ENCODE results near the gene TMEM207. TPM values are rescaled to one million over a fixed set of nuclear protein-coding genes. Genes with fewer than 3 reads are reported as not detected.

Gene TMEM207
- total and polyA plus RNA-seq, 4 donors: not detected

DNA sequence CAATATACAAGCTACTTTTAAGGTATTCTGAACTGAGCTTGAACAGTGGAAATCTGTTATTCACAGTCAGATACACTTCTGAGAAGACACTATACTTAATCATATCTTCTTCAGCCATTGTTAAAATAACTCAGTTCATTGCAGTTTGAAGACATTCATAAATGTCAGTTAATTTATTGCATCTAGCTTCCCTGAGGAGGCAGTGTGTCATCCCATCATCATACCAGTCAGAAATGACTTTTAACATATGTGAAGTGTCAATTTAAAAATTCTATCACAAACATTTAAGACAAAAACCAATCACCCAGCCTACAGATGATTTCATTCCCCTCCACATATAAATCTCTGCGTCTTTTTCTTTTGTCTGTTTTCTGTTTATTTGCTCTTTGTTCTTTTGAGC is 7.5 kb downstream of the TMEM207 start (continued):
- TF ChIP-seq TAF1 (conservative IDR thresholded peaks at IDR 0.05) (no peak), RXRA (IDR thresholded peaks at IDR 0.05) (no peak), GABPA (IDR thresholded peaks at IDR 0.05 in 1 of 2, conservative IDR thresholded peaks at IDR 0.05 in 1 of 2) (no peak), RAD21 (IDR thresholded peaks at IDR 0.05) (no peak), YY1 (IDR thresholded peaks at IDR 0.05) (no peak), HNF4A (conservative IDR thresholded peaks at IDR 0.05) (no peak), NR2F2 (IDR thresholded peaks at IDR 0.05) (no peak), JUND (IDR thresholded peaks at IDR 0.05) (no peak)

GRCh38 chr3:190436331-190436730 is 13.4 kb downstream of the TMEM207 start:
- Histone ChIP-seq H3K27me3 (ENCODE audit: control insufficient read depth in 4 of 4, insufficient read depth in 4 of 4, low read length in 3 of 4) (no peaks in the 10 kb centered on the region), H3K4me3 (ENCODE audit: low read depth in 1 of 3, low read length in 3 of 3) (no peak overlapping the region), H3K9me3 (ENCODE audit: control insufficient read depth in 4 of 4, low read length in 3 of 4) (no peaks in the 10 kb centered on the region), H3K27ac (ENCODE audit: low read depth in 1 of 2, low read length in 2 of 2) (no peak overlapping the region), H3K4me1 (ENCODE audit: control insufficient read depth in 4 of 4, insufficient read depth in 4 of 4, low read length in 3 of 4) (no peaks in the 10 kb centered on the region), H3K36me3 (ENCODE audit: control insufficient read depth in 4 of 4, insufficient read depth in 3 of 4, low read depth in 1 of 4, low read length in 3 of 4) (no peaks in the 10 kb centered on the region), H3K9ac (ENCODE audit: low read depth in 1 of 2, low read length in 2 of 2) (no peak overlapping the region)
- DNase-seq (ENCODE audit: low spot score): no peak
- TF ChIP-seq NR2F2 (IDR thresholded peaks at IDR 0.05): no peak
- TF ChIP-seq SP1 (IDR thresholded peaks at IDR 0.05): no peak
- TF ChIP-seq FOXA1 (IDR thresholded peaks at IDR 0.05): no peak
- no peak for TF ChIP-seq MAX (IDR thresholded peaks at IDR 0.05)
- TF ChIP-seq JUND (IDR thresholded peaks at IDR 0.05): no peak
- TF ChIP-seq YY1 (IDR thresholded peaks at IDR 0.05): no peak
- no peak for TF ChIP-seq HNF4A (conservative IDR thresholded peaks at IDR 0.05)
- no peak for TF ChIP-seq RAD21 (IDR thresholded peaks at IDR 0.05)
- TF ChIP-seq, protein P1, sequence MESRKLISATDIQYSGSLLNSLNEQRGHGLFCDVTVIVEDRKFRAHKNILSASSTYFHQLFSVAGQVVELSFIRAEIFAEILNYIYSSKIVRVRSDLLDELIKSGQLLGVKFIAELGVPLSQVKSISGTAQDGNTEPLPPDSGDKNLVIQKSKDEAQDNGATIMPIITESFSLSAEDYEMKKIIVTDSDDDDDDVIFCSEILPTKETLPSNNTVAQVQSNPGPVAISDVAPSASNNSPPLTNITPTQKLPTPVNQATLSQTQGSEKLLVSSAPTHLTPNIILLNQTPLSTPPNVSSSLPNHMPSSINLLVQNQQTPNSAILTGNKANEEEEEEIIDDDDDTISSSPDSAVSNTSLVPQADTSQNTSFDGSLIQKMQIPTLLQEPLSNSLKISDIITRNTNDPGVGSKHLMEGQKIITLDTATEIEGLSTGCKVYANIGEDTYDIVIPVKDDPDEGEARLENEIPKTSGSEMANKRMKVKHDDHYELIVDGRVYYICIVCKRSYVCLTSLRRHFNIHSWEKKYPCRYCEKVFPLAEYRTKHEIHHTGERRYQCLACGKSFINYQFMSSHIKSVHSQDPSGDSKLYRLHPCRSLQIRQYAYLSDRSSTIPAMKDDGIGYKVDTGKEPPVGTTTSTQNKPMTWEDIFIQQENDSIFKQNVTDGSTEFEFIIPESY (IDR thresholded peaks at IDR 0.05): no peak
- no peak for TF ChIP-seq FOXA2 (IDR thresholded peaks at IDR 0.05)
- TF ChIP-seq, protein P2, sequence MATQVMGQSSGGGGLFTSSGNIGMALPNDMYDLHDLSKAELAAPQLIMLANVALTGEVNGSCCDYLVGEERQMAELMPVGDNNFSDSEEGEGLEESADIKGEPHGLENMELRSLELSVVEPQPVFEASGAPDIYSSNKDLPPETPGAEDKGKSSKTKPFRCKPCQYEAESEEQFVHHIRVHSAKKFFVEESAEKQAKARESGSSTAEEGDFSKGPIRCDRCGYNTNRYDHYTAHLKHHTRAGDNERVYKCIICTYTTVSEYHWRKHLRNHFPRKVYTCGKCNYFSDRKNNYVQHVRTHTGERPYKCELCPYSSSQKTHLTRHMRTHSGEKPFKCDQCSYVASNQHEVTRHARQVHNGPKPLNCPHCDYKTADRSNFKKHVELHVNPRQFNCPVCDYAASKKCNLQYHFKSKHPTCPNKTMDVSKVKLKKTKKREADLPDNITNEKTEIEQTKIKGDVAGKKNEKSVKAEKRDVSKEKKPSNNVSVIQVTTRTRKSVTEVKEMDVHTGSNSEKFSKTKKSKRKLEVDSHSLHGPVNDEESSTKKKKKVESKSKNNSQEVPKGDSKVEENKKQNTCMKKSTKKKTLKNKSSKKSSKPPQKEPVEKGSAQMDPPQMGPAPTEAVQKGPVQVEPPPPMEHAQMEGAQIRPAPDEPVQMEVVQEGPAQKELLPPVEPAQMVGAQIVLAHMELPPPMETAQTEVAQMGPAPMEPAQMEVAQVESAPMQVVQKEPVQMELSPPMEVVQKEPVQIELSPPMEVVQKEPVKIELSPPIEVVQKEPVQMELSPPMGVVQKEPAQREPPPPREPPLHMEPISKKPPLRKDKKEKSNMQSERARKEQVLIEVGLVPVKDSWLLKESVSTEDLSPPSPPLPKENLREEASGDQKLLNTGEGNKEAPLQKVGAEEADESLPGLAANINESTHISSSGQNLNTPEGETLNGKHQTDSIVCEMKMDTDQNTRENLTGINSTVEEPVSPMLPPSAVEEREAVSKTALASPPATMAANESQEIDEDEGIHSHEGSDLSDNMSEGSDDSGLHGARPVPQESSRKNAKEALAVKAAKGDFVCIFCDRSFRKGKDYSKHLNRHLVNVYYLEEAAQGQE (IDR thresholded peaks at IDR 0.05): no peak
- no peak for TF ChIP-seq RXRA (IDR thresholded peaks at IDR 0.05)
- no peak for TF ChIP-seq CTCF (IDR thresholded peaks at IDR 0.05; ENCODE audit: low read depth, low read length, missing input control)
- TF ChIP-seq GABPA (IDR thresholded peaks at IDR 0.05 in 1 of 2, conservative IDR thresholded peaks at IDR 0.05 in 1 of 2): no peak
- TF ChIP-seq EGR1 (IDR thresholded peaks at IDR 0.05; ENCODE audit: low read depth in 2 of 2): no peak
- no peak for TF ChIP-seq HNF4G (IDR thresholded peaks at IDR 0.05)
- TF ChIP-seq ATF3 (IDR thresholded peaks at IDR 0.05): no peak
- no peak for TF ChIP-seq TAF1 (conservative IDR thresholded peaks at IDR 0.05)
- WGBS: 80% methylated on average over 2 of the region's 2 CpGs
